HG03175 (cell line): ENCODE measurements around the gene KIR3DL2.
"Not testable (repeated sequence)": the region's sequence is repeated elsewhere in the genome, so short reads cannot be mapped to it uniquely, and the experiment has no call there.

Experiments
- ATAC-seq: cut with Tn5 transposase; IDR thresholded peaks from one replicate; pipeline ENCODE4 v1.9.1; 2021; ENCODE audit warnings: mild to moderate bottlenecking, moderate library complexity; ENCODE audit not compliant: unreplicated experiment

Gene KIR3DL2

DNA sequence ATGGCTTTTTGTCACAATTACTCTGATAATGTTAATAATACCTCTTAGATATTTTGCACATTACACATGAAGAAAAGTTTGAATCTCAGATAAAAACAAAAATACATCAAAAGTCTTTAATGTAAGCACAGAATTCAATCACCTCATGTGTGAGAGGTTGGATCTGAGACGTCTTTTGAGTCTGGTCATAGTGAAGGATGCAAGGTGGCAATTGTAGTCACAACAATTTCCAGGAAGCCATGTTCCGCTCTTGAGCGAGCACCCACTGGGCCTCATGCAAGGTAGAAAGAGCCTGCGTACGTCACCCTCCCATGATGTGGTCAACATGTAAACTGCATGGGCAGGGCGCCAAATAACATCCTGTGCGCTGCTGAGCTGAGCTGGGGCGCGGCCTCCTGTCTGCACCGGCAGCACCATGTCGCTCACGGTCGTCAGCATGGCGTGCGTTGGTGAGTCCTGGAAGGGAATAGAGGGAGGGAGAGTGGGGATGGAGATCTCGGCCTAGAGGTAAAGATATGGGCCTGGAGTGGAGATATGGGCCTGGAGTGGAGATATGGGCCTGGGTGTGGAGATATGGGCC lies at the start of gene KIR3DL2:
Gene KIR3DL2, plus strand, starts transcription at position 383 of the 580 bp plus-strand sequence. Its CDS starts 33 bp downstream, at position 416.
- not testable (repeated sequence) for ATAC-seq

DNA sequence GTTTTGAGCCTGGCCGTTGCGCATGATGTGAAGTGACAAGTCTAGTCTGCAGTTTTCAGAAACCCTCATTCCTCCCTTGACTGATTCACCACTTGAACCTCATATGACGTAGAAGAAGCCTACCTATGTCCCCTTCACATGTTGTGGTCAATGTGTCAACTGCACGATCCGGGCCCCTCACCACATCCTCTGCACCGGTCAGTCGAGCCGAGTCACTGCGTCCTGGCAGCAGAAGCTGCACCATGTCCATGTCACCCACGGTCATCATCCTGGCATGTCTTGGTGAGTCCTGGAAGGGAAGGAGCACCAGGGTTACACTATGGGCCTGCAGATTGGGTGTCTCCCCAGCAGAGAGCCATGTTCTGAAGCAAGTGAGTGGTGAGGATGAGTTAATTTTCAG lies 46.8 kb upstream of the KIR3DL2 start, which contains the start of gene KIR2DL4:
Gene KIR2DL4, plus strand, starts transcription at position 201 of the 400 bp plus-strand sequence. Its CDS starts 42 bp downstream, at position 243.
- ATAC-seq: no peak

DNA sequence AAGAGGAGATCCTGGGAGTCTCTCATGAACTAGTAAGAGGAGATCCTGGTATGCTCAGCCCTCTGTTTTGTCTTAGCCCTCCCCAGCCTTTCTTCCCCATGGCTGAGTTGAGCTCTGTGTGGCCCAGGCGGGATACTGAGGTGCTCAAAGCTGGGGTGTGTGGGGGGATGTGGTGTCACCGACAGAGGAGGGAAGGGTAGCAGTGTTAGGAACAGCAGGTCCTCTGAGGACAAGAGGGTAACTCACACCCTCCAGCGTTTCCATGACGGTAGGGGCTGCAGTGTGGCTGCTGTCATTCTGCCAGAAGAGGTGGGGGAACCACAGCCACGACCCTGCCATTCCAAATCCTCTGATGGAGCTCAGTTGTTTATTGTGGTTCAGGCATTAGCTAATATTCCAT lies 46.1 kb upstream of the KIR3DL2 start:
- ATAC-seq: no peak

DNA sequence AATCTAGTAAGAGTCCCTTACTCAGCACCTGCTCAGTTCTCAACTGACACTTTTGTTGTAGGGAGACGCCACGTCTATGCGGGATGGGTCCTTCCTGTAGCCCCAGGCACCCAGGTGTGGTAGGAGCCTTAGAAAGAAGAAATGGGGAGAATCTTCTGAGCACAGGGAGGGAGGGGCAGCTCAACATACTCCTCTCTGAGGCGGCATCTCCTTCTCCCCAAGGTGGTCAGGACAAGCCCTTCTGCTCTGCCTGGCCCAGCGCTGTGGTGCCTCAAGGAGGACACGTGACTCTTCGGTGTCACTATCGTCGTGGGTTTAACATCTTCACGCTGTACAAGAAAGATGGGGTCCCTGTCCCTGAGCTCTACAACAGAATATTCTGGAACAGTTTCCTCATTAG lies 45.7 kb upstream of the KIR3DL2 start:
- no peak for ATAC-seq

DNA sequence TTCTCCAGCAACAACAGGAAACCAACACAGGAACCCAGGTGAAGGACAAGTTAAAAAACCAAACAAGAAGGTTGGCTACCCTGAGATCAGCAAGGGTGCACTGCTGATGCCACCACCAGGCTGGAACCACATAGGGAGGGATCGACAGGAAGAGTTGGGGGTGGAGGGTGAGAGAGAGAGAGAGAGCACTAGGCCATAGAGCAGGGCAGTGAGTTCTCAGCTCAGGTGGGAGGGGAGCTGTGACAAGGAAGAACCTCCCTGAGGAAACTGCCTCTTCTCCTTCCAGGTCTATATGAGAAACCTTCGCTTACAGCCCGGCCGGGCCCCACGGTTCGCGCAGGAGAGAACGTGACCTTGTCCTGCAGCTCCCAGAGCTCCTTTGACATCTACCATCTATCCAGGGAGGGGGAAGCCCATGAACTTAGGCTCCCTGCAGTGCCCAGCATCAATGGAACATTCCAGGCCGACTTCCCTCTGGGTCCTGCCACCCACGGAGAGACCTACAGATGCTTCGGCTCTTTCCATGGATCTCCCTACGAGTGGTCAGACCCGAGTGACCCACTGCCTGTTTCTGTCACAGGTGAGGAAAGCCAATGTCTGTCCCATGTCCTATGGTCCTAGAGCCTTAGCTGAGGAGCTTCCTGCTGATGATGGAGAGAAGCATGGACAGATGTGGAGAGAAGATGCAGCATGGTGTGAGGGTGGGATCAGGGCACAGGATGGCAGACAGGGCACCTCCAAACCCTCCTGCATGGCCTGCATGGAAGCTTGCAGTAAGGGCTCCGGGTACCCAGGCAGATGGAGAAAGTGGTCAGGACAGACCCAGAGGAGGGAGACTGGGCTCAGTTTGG lies 44.4 kb upstream of the KIR3DL2 start:
- no peak for ATAC-seq

DNA sequence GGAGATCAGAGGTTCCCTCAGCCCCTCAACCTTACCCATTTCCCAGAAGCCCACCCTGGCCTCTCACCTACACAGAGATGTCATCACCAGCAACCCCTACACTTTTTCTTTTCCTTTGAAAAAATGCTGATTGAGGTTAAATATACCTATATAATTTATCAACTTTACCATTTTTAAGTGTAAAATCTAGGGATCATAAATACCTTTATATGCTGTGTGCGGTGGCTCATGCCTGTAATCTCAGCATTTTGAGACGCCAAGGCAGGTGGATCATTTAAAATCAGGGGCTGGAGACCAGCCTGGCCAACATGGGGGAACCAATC lies 43.8 kb upstream of the KIR3DL2 start:
- ATAC-seq: no peak

DNA sequence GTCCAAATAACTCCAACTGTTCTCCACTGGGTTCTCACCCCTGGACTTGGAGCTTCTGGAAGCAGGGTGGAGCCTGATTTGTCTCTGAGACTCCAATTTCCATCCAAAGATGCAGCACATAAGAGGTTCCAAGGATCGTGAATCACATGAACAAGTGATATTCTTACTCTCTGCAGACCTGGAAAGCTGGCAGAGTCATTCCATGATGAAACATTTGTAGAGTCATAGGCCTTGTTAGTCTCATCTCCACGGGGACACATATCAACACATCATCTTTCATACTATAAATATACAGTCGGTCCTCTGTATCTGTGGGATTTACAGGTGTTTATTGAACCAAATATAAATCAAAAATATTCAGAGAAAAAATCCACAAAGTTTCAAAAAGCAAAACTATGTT lies 35.7 kb upstream of the KIR3DL2 start:
- not testable (repeated sequence) for ATAC-seq

DNA sequence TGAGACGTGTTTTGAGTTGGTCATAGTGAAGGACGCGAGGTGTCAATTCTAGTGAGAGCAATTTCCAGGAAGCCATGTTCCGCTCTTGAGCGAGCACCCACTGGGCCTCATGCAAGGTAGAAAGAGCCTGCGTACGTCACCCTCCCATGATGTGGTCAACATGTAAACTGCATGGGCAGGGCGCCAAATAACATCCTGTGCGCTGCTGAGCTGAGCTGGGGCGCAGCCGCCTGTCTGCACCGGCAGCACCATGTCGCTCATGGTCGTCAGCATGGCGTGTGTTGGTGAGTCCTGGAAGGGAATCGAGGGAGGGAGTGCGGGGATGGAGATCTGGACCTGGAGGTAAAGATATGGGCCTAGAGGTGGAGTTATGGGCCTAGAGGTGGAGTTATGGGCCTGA lies 34.0 kb upstream of the KIR3DL2 start, which contains the start of gene KIR3DL1:
Gene KIR3DL1, plus strand, starts transcription at position 218 of the 400 bp plus-strand sequence.
- not testable (repeated sequence) for ATAC-seq

DNA sequence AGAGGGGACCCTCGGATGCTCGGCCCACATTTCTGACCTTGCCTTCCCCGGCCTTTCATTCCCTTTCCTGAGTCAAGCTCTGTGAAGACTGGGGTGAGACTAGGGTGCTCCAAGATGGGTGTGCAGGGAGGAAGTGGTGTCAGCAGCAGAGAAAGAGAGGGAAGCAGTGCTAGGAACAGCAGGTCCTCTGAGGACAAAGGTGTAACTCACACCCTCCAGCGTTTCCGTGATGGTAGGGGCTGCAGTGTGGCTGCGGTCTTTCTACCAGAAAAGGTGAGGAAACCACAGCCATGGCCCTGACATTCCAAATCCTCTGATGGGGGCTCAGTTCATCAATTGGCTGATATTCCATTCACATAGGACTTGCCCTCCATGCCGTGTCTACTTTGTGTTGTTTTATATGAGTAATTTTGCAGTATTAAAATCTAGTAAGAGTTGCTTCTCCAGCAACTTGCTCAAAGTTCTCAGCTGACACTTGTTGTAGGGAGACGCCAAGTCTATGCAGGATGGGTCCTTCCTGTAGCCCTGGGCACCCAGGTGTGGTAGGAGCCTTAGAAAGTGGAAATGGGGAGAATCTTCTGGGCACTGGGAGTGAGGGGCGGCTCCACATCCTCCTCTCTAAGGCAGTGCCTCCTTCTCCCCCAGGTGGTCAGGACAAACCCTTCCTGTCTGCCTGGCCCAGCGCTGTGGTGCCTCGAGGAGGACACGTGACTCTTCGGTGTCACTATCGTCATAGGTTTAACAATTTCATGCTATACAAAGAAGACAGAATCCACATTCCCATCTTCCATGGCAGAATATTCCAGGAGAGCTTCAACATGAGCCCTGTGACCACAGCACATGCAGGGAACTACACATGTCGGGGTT lies 32.3 kb upstream of the KIR3DL2 start:
- no peak for ATAC-seq

DNA sequence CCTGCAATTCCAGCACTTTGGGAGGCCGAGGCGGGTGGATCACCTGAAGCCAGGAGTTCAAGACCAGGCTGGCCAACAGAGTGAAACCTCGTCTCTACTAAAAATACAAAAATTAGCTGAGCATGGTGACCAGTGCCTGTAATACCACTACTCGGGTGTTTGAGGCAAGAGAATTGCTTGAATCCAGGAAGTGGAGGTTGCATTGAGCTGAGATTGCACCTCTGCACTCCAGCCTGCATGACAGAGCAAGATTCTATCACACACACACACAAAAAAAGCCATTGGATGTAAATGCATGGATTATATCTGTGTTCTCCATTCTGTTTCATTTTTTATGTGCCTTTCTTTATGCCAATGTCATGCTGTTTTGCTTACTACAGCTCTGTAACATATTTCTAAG lies 25.8 kb upstream of the KIR3DL2 start:
- not testable (repeated sequence) for ATAC-seq

DNA sequence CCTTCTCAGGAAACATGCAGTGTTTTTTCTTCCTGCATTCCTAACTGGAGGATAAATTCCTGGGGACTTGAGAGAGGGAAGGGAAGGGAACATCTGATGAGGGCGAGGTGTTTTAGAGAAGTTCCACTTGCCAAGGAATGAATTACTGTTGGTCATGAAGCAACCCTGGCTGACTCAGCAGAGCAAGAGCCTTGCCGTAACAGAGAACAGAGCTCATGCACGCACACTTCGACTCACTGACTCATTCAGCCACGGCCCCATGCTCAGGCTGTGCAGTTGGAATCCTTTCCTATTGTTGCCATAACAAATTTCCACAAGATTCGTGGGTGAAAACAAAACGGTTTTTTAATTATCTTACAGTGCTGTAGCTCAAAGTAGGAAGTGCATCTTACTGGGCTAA lies 24.9 kb upstream of the KIR3DL2 start:
- not testable (repeated sequence) for ATAC-seq

DNA sequence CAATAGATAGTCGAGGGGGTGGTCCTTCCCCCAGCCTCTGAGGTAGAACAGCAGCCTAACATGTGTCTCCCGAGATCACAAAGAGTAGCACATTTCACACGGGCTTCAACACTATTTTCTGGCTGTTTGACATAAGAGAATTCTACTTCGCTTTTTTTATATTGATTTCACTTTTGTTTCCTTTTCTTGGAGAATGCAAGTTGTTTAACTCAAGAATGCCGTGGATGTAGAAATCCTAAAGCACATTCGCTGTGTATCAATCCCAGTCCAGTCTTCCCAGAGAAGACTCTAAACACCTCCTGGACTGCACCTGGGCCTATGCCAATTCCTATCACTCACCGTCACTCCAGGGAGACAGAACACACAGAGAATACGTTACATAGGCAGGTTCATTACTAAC lies 22.2 kb upstream of the KIR3DL2 start:
- ATAC-seq: not testable (repeated sequence)

DNA sequence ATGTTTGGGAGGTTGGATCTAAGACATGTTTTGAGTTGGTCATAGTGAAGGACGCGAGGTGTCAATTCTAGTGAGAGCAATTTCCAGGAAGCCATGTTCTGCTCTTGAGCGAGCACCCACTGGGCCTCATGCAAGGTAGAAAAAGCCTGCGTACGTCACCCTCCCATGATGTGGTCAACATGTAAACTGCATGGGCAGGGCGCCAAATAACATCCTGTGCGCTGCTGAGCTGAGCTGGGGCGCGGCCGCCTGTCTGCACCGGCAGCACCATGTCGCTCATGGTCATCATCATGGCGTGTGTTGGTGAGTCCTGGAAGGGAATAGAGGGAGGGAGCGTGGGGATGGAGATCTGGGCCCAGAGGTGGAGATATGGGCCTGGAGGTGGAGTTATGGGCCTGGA lies 17.7 kb upstream of the KIR3DL2 start, which contains the start of gene KIR2DS4:
Gene KIR2DS4, plus strand, starts transcription at position 181 of the 400 bp plus-strand sequence.
- not testable (repeated sequence) for ATAC-seq

DNA sequence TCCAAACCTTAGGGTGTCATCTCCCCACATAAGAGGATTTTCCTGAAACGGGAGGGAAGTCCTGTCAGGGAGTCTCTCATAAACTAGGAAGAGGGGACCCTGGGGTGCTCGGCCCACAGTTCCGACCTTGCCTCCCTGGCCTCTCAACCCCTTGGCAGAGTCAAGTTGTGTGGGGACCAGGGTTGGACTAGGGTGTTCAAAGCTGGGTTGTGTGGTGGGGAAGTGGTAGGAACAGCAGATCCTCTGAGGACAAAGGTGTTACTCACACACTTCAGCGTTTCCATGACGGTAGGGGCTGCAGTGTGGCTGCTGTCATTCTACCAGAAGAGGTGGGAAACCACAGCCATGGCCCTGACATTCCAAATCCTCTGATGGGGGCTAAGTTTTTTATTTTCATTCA lies 15.1 kb upstream of the KIR3DL2 start:
- ATAC-seq: not testable (repeated sequence)

DNA sequence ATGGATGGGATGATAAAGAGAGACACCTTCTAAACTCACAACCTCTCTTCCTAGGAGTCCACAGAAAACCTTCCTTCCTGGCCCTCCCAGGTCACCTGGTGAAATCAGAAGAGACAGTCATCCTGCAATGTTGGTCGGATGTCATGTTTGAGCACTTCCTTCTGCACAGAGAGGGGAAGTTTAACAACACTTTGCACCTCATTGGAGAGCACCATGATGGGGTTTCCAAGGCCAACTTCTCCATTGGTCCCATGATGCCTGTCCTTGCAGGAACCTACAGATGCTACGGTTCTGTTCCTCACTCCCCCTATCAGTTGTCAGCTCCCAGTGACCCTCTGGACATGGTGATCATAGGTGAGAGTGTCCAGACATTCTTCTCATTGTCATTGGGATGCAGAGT lies 12.7 kb upstream of the KIR3DL2 start:
- not testable (repeated sequence) for ATAC-seq

DNA sequence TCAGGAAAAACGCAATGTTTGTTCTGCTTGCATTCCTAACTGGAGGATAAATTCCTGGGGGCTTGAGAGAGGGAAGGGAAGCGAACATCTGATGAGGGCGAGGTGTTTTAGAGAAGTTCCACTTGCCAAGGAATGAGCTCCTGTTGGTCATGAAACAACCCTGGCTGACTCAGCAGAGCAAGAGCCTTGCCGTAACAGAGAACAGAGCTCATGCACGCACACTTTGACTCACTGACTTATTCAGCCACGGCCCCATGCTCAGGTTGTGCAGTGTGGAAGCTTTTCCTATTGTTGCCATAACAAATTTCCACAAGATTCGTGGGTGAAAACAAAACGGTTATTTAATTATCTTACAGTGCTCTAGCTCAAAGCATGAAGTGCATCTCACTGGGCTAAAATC lies 7.1 kb upstream of the KIR3DL2 start:
- not testable (repeated sequence) for ATAC-seq

DNA sequence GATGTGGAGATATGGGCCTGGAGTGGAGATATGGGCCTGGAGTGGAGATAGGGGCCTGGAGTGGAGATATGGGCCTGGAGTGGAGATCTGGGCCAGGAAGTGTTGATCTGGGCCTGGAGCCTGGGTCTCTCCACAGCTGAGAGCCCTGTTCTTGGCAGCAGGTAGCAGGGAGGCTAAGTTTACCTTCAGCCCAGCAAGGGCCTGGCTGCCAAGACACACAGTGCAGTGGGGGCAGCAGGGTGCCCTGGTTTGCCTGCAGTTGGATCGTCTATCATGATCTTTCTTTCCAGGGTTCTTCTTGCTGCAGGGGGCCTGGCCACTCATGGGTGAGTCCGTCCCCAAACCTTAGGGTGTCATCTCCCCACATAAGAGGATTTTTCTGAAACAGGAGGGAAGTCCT lies 687 bp downstream of the KIR3DL2 start:
- no peak for ATAC-seq

DNA sequence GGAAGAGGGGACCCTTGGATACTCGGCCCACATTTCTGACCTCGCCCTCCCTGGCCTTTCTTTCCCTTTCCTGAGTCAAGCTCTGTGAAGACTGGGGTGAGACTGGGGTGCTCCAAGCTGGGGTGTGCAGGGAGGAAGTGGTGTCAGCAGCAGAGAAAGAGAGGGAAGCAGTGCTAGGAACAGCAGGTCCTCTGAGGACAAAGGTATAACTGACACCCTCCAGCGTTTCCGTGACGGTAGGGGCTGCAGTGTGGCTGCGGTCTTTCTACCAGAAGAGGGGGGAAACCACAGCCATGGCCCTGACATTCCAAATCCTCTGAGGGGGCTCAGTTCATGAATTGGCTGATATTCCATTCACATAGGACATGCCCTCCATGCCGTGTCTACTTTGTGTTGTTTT lies 1.1 kb downstream of the KIR3DL2 start:
- no peak for ATAC-seq

DNA sequence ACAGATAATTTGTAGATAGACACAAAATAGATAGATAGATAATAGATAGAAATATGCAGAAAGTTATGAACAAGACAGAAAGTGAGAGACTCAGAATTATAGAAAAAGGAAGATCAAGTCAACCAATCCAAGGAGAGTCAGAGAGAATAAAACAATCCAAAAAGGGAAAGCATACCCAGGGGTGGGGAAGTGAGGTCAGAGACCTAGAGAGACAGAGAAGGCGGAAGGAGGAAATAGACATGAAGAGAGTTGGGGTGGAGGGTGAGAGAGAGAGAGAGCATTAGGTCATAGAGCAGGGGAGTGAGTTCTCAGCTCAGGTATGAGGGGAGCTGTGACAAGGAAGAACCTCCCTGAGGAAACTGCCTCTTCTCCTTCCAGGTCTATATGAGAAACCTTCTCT lies 5.0 kb downstream of the KIR3DL2 start:
- ATAC-seq: not testable (repeated sequence)

DNA sequence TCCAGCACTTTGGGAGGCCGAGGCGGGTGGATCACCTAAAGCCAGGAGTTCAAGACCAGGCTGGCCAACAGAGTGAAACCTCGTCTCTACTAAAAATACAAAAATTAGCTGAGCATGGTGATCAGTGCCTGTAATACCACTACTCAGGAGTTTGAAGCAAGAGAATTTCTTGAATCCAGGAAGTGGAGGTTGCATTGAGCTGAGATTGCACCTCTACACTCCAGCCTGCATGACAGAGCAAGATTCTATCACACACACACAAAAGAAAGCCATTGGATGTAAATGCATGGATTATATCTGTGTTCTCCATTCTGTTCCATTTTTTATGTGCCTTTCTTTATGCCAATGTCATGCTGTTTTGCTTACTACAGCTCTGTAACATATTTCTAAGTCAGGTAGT lies 8.2 kb downstream of the KIR3DL2 start:
- ATAC-seq: not testable (repeated sequence)

DNA sequence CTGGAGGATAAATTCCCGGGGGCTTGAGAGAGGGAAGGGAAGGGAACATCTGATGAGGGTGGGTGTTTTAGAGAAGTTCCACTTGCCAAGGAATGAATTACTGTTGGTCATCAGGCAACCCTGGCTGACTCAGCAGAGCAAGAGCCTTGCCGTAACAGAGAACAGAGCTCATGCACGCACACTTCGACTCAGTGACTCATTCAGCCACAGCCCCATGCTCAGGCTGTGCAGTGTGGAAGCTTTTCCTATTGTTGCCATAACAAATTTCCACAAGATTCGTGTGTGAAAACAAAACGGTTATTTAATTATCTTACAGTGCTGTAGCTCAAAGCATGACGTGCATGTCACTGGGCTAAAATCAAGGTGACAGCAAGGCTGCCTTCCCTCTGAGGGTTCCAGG lies 9.2 kb downstream of the KIR3DL2 start:
- not testable (repeated sequence) for ATAC-seq
